DOHH2 (cell line): ENCODE results near the gene SYNPO2.

Experiments used
- H3F3A ChIP-seq: fragments of 200-600 bp; sonication (generic), shearing (Covaris generic); 2 replicates; pipeline ENCODE4 v1.6.0; 2016; ENCODE audit warnings: antibody characterized with exemption, mild to moderate bottlenecking; ENCODE audit not compliant: control insufficient read depth, insufficient read depth
- H3K27ac ChIP-seq: fragments of 200-600 bp; sonication (generic); 2 replicates; pipeline ENCODE4 v1.5.1; 2014; ENCODE audit warnings: low read depth, mild to moderate bottlenecking, low read length, moderate library complexity
- H3K27me3 ChIP-seq: fragments of 200-600 bp; sonication (generic); 2 replicates; pipeline ENCODE4 v1.6.1; 2014; ENCODE audit warnings: mild to moderate bottlenecking, low read length, mixed read lengths; ENCODE audit not compliant: control insufficient read depth
- H3K36me3 ChIP-seq: fragments of 200-600 bp; sonication (generic); 2 replicates; pipeline ENCODE4 v1.6.1; 2014; ENCODE audit warnings: mild to moderate bottlenecking, low read length, moderate library complexity, mixed read lengths; ENCODE audit not compliant: control insufficient read depth
- H3K4me1 ChIP-seq: fragments of 200-600 bp; sonication (generic); 2 replicates; pipeline ENCODE4 v1.6.1; 2014; ENCODE audit warnings: mild to moderate bottlenecking, low read length, mixed read lengths; ENCODE audit not compliant: control insufficient read depth
- H3K4me2 ChIP-seq: fragments of 200-600 bp; sonication (generic); 2 replicates; pipeline ENCODE4 v1.6.0; 2014; ENCODE audit warnings: mild to moderate bottlenecking, low read length, moderate library complexity
- H3K4me3 ChIP-seq: fragments of 200-600 bp; sonication (generic); 2 replicates; pipeline ENCODE4 v1.5.1; 2014; ENCODE audit warnings: mild to moderate bottlenecking, low read length, mixed read lengths
- H3K79me2 ChIP-seq: fragments of 200-600 bp; sonication (generic); 2 replicates; pipeline ENCODE4 v1.6.1; 2014; ENCODE audit warnings: mild to moderate bottlenecking, low read length, mixed read lengths; ENCODE audit not compliant: control insufficient read depth
- H3K9me2 ChIP-seq: fragments of 200-600 bp; sonication (generic); replicated peaks from 2 replicates; pipeline ENCODE4 v1.6.1; 2014; ENCODE audit warnings: mild to moderate bottlenecking, low read length, mixed read lengths; ENCODE audit not compliant: control insufficient read depth
- H3K9me3 ChIP-seq: fragments of 200-600 bp; sonication (generic); 2 replicates; pipeline ENCODE4 v1.6.1; 2014; ENCODE audit warnings: antibody characterized with exemption, low read length, mixed read lengths; ENCODE audit not compliant: control insufficient read depth, insufficient read depth
- H4K20me1 ChIP-seq: fragments of 200-600 bp; sonication (generic); 2 replicates; pipeline ENCODE4 v1.6.0; 2014; ENCODE audit warnings: low read depth, mild to moderate bottlenecking, antibody characterized with exemption, low read length, moderate library complexity; ENCODE audit not compliant: control insufficient read depth, insufficient read depth
- CTCF ChIP-seq: fragments of 200-600 bp; sonication (generic); IDR thresholded peaks from one replicate; pipeline ENCODE4 v1.5.1; 2014; ENCODE audit warnings: antibody characterized with exemption, mild to moderate bottlenecking, low read depth, low read length; ENCODE audit not compliant: poor library complexity, severe bottlenecking
- EZH2phosphoT487 ChIP-seq: fragments of 200-600 bp; sonication (generic); IDR thresholded peaks from 2 replicates; pipeline ENCODE4 v1.6.1; 2017; ENCODE audit warnings: borderline replicate concordance, mild to moderate bottlenecking, antibody characterized with exemption, low read length, moderate library complexity, mixed read lengths

The SYNPO2 gene

DNA sequence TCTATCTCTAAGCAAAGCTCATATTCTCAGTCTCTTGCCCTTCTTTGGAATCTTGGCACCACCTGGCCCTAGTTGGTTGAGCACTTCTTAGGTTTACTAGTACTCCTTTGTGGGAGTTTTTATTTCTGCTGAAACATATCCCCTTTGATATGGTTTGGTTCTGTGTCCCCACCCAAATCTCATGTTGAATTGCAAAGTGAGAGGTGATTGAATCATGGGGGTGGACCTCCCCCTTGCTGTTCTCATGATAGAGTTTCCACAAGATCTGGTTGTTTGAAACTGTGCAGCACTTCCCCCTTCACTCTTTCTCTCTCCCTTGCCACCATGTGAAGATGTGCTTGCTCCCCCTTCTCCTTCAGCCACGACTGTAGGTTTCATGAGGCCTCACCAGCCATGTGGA lies 22.2 kb upstream of the SYNPO2 start:
- no peak overlapping the region; the same call in 1 of the 2 replicates for H3K4me2 ChIP-seq

DNA sequence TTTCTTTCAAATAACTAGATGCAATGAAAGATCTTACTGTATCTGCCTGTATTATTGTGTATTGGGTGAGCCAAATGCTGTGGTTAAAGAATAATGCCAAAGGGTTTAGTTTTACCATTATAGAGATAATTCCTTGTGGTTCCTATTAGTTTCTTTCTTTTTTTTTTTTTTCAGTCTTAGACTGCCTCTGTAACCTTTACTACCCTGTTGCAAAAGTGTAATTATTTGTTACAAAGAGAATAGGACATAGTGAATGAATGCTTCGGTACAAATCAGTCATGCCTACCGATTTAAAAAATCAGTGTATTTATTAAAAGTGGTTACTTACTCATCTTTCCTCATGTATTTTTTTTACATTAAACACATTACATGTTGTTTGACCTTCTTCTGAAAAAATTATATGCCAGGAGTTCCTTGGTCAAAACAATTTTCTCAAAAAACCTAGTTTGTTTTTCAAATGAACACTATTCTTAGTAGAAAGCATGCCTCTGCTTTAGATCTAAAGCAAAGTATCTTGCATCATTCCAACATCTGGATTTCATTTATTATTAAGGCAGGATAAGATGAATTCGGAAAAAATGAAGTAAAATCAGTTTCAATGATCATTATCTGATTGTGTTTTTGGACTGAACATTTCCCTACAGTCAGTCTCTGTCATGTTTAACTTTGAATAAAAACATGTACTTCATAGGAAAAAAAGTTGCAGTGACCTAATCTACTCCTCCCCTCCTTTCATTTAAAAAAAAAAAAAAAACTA lies 21.2 kb upstream of the SYNPO2 start:
- H3K9me2 ChIP-seq, result no peaks in the 10 kb centered on the region
- no peak overlapping the region for H3K27ac ChIP-seq
- no peaks in the 10 kb centered on the region for H3K36me3 ChIP-seq
- H3K79me2 ChIP-seq, result no peaks in the 10 kb centered on the region
- H3F3A ChIP-seq, result no peaks in the 10 kb centered on the region
- peaks cover 17% of the 10 kb centered on the region for H3K4me1 ChIP-seq
- TF ChIP-seq EZH2phosphoT487 (no peak), CTCF (no peak)
- no peaks in the 10 kb centered on the region for H4K20me1 ChIP-seq
- H3K4me2 ChIP-seq, result no peak overlapping the region
- no peaks in the 10 kb centered on the region for H3K27me3 ChIP-seq
- H3K9me3 ChIP-seq, result no peaks in the 10 kb centered on the region
- H3K4me3 ChIP-seq, result no peak overlapping the region

More for the DNA sequence above, 22.2 kb upstream of the SYNPO2 start:
- H3K36me3 ChIP-seq, result no peaks in the 10 kb centered on the region
- no peaks in the 10 kb centered on the region for H4K20me1 ChIP-seq
- H3K4me3 ChIP-seq, result no peak overlapping the region
- no peaks in the 10 kb centered on the region for H3K9me3 ChIP-seq
- no peak for TF ChIP-seq EZH2phosphoT487
- TF ChIP-seq CTCF, result no peak
- no peaks in the 10 kb centered on the region for H3K9me2 ChIP-seq
- no peaks in the 10 kb centered on the region for H3K79me2 ChIP-seq
- no peaks in the 10 kb centered on the region for H3K27me3 ChIP-seq
- H3K27ac ChIP-seq, result no peak overlapping the region
- H3K4me1 ChIP-seq, result peaks cover 17% of the 10 kb centered on the region
- H3F3A ChIP-seq, result no peaks in the 10 kb centered on the region

GRCh38 chr4:118869808-118870342 lies 18.8 kb upstream of the SYNPO2 start:
- no peaks in the 10 kb centered on the region for H4K20me1 ChIP-seq
- no peaks in the 10 kb centered on the region for H3K9me3 ChIP-seq
- H3K4me1 ChIP-seq, result peaks cover 17% of the 10 kb centered on the region
- H3K36me3 ChIP-seq, result no peaks in the 10 kb centered on the region
- TF ChIP-seq CTCF, result no peak
- no peak for TF ChIP-seq EZH2phosphoT487
- H3K27ac ChIP-seq, result no peak overlapping the region
- H3F3A ChIP-seq, result no peaks in the 10 kb centered on the region
- no peak overlapping the region for H3K4me3 ChIP-seq
- no peaks in the 10 kb centered on the region for H3K9me2 ChIP-seq
- H3K79me2 ChIP-seq, result no peaks in the 10 kb centered on the region
- no peaks in the 10 kb centered on the region for H3K27me3 ChIP-seq
- no peak overlapping the region for H3K4me2 ChIP-seq
